A549 (cell line): Measurements from ENCODE around the gene HNRNPAB. TPM values are rescaled to one million over a fixed set of nuclear protein-coding genes. Genes with fewer than 3 reads are reported as not detected.

ENCODE experiments used
- ATAC-seq, 2 experiments: fragments of 200-7000 bp in 1 of 2; fragments of >200 bp in 1 of 2; cut with Nextera tagmentation in 1 of 2; cut with Tn5 transposase in 1 of 2; 3 replicates each; pipeline versions ENCODE4 v1.8.0 to v1.9.1; 2018 to 2020; ENCODE audit warnings: mild to moderate bottlenecking in 1 of 2, moderate library complexity in 1 of 2
- CTCF ChIA-PET: fragments of 300-600 bp; sonication (Branson Sonifier 250); formaldehyde crosslinking; extraction: SDS; loops from one replicate; lab custom pipeline; 2021; ENCODE audit warnings: antibody characterized with exemption, inconsistent platforms; lab: Yijun Ruan, JAX
- POLR2A ChIA-PET: fragments of 350-600 bp; formaldehyde crosslinking; extraction: SDS; loops from one replicate; lab custom pipeline; 2021; ENCODE audit warnings: antibody characterized with exemption, inconsistent platforms; lab: Yijun Ruan, JAX
- DNase-seq, 2 experiments: peaks; one replicate each; pipeline versions ENCODE4 v3.0.0 to v3.0.0-alpha.2; 2011 to 2016; ENCODE audit warnings: low read depth in 1 of 2, low spot score in 1 of 2
- FAIRE-seq: peaks from 2 replicates; lab custom pipeline; 2011; peaks lifted over from hg19 to GRCh38; lab: Jason Lieb, UNC
- H3K27ac ChIP-seq, 2 experiments: fragments of >200 bp; sonication (Bioruptor Twin); formaldehyde crosslinking; 3 replicates each; pipeline ENCODE4 v1.5.1; 2016 to 2017
- H3K4me1 ChIP-seq: fragments of >200 bp; sonication (Bioruptor Twin); formaldehyde crosslinking; 3 replicates; pipeline ENCODE4 v1.6.1; 2016
- H3K4me2 ChIP-seq: fragments of >200 bp; sonication (Bioruptor Twin); formaldehyde crosslinking; 3 replicates; pipeline ENCODE4 v1.6.1; 2016
- H3K4me3 ChIP-seq: fragments of >200 bp; sonication (Bioruptor Twin); formaldehyde crosslinking; 3 replicates; pipeline ENCODE4 v1.5.1; 2016
- H3K9me3 ChIP-seq: fragments of >200 bp; sonication (Bioruptor Twin); formaldehyde crosslinking; 3 replicates; pipeline ENCODE4 v1.6.1; 2016
- BCL3 ChIP-seq: fragments of >200 bp; sonication (Bioruptor Twin); formaldehyde crosslinking; IDR thresholded peaks from 3 replicates; pipeline ENCODE4 v1.6.1; 2016
- CBX2 ChIP-seq: fragments of 200-600 bp; sonication (generic); IDR thresholded peaks from 2 replicates; pipeline ENCODE4 v1.6.1; 2016; ENCODE audit warnings: low read depth, mild to moderate bottlenecking, borderline replicate concordance
- CEBPB ChIP-seq, 2 experiments: fragments of >200 bp in 1 of 2; sonication (Bioruptor Twin) in 1 of 2; formaldehyde crosslinking in 1 of 2; IDR thresholded peaks; 2 replicates each; pipeline ENCODE4 v1.6.1; 2012 to 2016
- CTCF ChIP-seq: fragments of >200 bp; sonication (Bioruptor Twin); formaldehyde crosslinking; IDR thresholded peaks from 3 replicates; pipeline ENCODE4 v1.5.1; 2016
- E2F6 ChIP-seq: IDR thresholded peaks from 2 replicates; pipeline ENCODE4 v1.6.1; 2012; ENCODE audit warnings: low read depth, borderline replicate concordance
- EP300 ChIP-seq, 2 experiments: fragments of >200 bp; sonication (Bioruptor Twin); formaldehyde crosslinking; IDR thresholded peaks; 2 replicates in 1 of 2; 3 replicates in 1 of 2; pipeline ENCODE4 v1.6.1; 2016 to 2017
- FOSB ChIP-seq: fragments of 250-450 bp; sonication (Bioruptor Pico); IDR thresholded peaks from 2 replicates; pipeline ENCODE4 v1.5.0; 2020; ENCODE audit warnings: mild to moderate bottlenecking, moderate library complexity
- FOXS1 ChIP-seq: fragments of 250-450 bp; sonication (Bioruptor Pico); IDR thresholded peaks from 2 replicates; pipeline ENCODE4 v1.5.0; 2020; ENCODE audit warnings: mild to moderate bottlenecking, moderate library complexity
- HEYL ChIP-seq: fragments of 250-450 bp; sonication (Bioruptor Pico); IDR thresholded peaks from 2 replicates; pipeline ENCODE4 v1.8.0; 2021; ENCODE audit warnings: mild to moderate bottlenecking, moderate library complexity
- HOXB13 ChIP-seq: fragments of 250-450 bp; sonication (Bioruptor Pico); IDR thresholded peaks from 2 replicates; pipeline ENCODE4 v1.5.0; 2020; ENCODE audit warnings: low read depth, mild to moderate bottlenecking, moderate library complexity
- HOXB5 ChIP-seq: fragments of 250-450 bp; sonication (Bioruptor Pico); IDR thresholded peaks from 2 replicates; pipeline ENCODE4 v1.5.0; 2020; ENCODE audit warnings: mild to moderate bottlenecking, moderate library complexity
- JUN ChIP-seq, 2 experiments: fragments of >200 bp; sonication (Bioruptor Twin); formaldehyde crosslinking; IDR thresholded peaks; 2 replicates in 1 of 2; 3 replicates in 1 of 2; pipeline ENCODE4 v1.6.1; 2016 to 2017
- KDM5A ChIP-seq: fragments of 200-600 bp; sonication (generic); IDR thresholded peaks from 2 replicates; pipeline ENCODE4 v1.6.1; 2016; ENCODE audit warnings: antibody characterized with exemption, mild to moderate bottlenecking
- MAFK ChIP-seq: fragments of 450-650 bp; IDR thresholded peaks from 2 replicates; pipeline ENCODE4 v1.6.1; 2014; ENCODE audit not compliant: partially characterized antibody
- MAX ChIP-seq: IDR thresholded peaks from 2 replicates; pipeline ENCODE4 v1.6.1; 2012
- MYC ChIP-seq: IDR thresholded peaks from 2 replicates; pipeline ENCODE4 v1.6.1; 2012; ENCODE audit warnings: mild to moderate bottlenecking, inconsistent platforms, low read length, improper control_type of control experiment, borderline replicate concordance
- PHF8 ChIP-seq: fragments of 200-600 bp; sonication (generic); IDR thresholded peaks from 2 replicates; pipeline ENCODE4 v1.6.1; 2016; ENCODE audit warnings: low read depth, mild to moderate bottlenecking, antibody characterized with exemption, moderate library complexity, borderline replicate concordance
- POLR2A ChIP-seq: IDR thresholded peaks from 2 replicates; pipeline ENCODE4 v1.6.1; 2012; ENCODE audit warnings: mild to moderate bottlenecking, low read length
- RARB ChIP-seq: fragments of 250-450 bp; sonication (Bioruptor Pico); IDR thresholded peaks from 2 replicates; pipeline ENCODE4 v1.8.0; 2021; ENCODE audit warnings: mild to moderate bottlenecking, moderate library complexity
- RNF2 ChIP-seq: fragments of 200-600 bp; sonication (generic); IDR thresholded peaks from 2 replicates; pipeline ENCODE4 v1.6.1; 2016; ENCODE audit warnings: low read depth, mild to moderate bottlenecking, antibody characterized with exemption, moderate library complexity, borderline replicate concordance
- SREBF2 ChIP-seq: fragments of 450-650 bp; IDR thresholded peaks from 2 replicates; pipeline ENCODE4 v1.6.1; 2014; ENCODE audit warnings: mild to moderate bottlenecking, moderate library complexity
- TP53 ChIP-seq: fragments of 250-450 bp; sonication (Bioruptor Pico); IDR thresholded peaks from 2 replicates; pipeline ENCODE4 v1.5.0; 2021; ENCODE audit warnings: mild to moderate bottlenecking, moderate library complexity
- ZFP36 ChIP-seq: fragments of 450-650 bp; IDR thresholded peaks from 2 replicates; pipeline ENCODE4 v1.6.1; 2014; ENCODE audit warnings: borderline replicate concordance; ENCODE audit not compliant: partially characterized antibody
- ZNF302 ChIP-seq: fragments of 250-450 bp; sonication (Bioruptor Pico); IDR thresholded peaks from 2 replicates; pipeline ENCODE4 v1.9.0; 2021; ENCODE audit warnings: inconsistent platforms, mild to moderate bottlenecking, moderate library complexity
- ZSCAN20 ChIP-seq: fragments of 250-450 bp; sonication (Bioruptor Pico); IDR thresholded peaks from 2 replicates; pipeline ENCODE4 v1.8.0; 2022; ENCODE audit warnings: mild to moderate bottlenecking, moderate library complexity
- WGBS: methylation state at CpG from one replicate; pipeline ENCODE4 v1.1.6; 2017; ENCODE audit errors: missing lambda C conversion rate; 5-methylcytosine and 5-hydroxymethylcytosine counted together
- polyA plus RNA-seq, 4 experiments: library from polyadenylated mRNA; depleted of rRNA in 3 of 4; stranded (reverse); fragments of >200 nt; fragmentation: RNase III in 1 of 4; extraction: RNeasy Plus Mini Kit Qiagen cat#74134 plus additional on column Dnase treatment in 1 of 4; gene quantifications; 2 replicates in 3 of 4; 3 replicates in 1 of 4; pipeline ENCODE4 v1.2.3, GENCODE V29; 2011 to 2017

Gene HNRNPAB
- polyA plus RNA-seq, 2 of the 4 experiments (the other 2 are of a cell fraction), result 200 to 352 TPM

GRCh38 chr5:178230879-178231538 lies 26.7 kb downstream of the HNRNPAB start:
- H3K4me1 ChIP-seq, result peaks cover 18% of the 10 kb centered on the region
- FAIRE-seq (no peak), DNase-seq (no peak), ATAC-seq (no peak)
- peak overlapping the region; percentile 93 for H3K4me3 ChIP-seq
- peak overlapping the region; percentile 99 for H3K4me2 ChIP-seq
- H3K27ac ChIP-seq, result peak overlapping the region; percentile 91 to 96
- no peak for TF ChIP-seq MAFK
- TF ChIP-seq KDM5A, result no peak
- ChIA-PET CTCF (interaction anchor here (1.2 to 1.3 kb wide), 2 partner anchors 10 to 14 kb away, joined by 3 read pairs; no protein-coding TSS in a partner anchor), POLR2A (interaction anchor here (1.0 to 2.3 kb wide), 2 partner anchors 20 to 27 kb away, joined by 5 to 14 read pairs; partner anchors contain the start of gene HNRNPAB)
- H3K9me3 ChIP-seq, result no peaks in the 10 kb centered on the region
- WGBS, result 74% methylated on average over 9 of the region's 9 CpGs

GRCh38 chr5:178231539-178232123 lies 27.3 kb downstream of the HNRNPAB start:
- POLR2A ChIA-PET, result interaction anchor here (1.0 to 2.3 kb wide), 3 partner anchors 19 to 27 kb away, joined by 4 to 14 read pairs (median 5); partner anchors contain the start of gene HNRNPAB
- ATAC-seq (no peak; a peak in 1 of 6 replicates), FAIRE-seq (no peak), DNase-seq (no peak)
- peak overlapping the region; percentile 93 for H3K4me3 ChIP-seq
- H3K9me3 ChIP-seq, result no peaks in the 10 kb centered on the region
- peak; percentile 33; the same call in 1 of the 2 replicates for TF ChIP-seq E2F6
- no peak for TF ChIP-seq MYC
- whole genome bisulfite sequencing, result 28% methylated on average over 16 of the region's 21 CpGs
- H3K4me2 ChIP-seq, result peak overlapping the region; percentile 99
- H3K27ac ChIP-seq, result peak overlapping the region; percentile 91 to 96
- CTCF ChIA-PET, result interaction anchor here (0.6 to 1.6 kb wide), 3 partner anchors 10 to 59 kb away, joined by 3 to 4 read pairs (median 3); no protein-coding TSS in a partner anchor
- peaks cover 18% of the 10 kb centered on the region for H3K4me1 ChIP-seq

- 2% methylated on average over 6 of the region's 102 CpGs for WGBS
- TF ChIP-seq RARB (CRISPR knock-in tag), result no peak
- 0 out of 3 replicates have a peak, but pooled peaks have one; percentile 52 for TF ChIP-seq BCL3
- peak; percentile 19; the same call in 1 of the 2 replicates for TF ChIP-seq HOXB5 (CRISPR knock-in tag)
- TF ChIP-seq ZNF302 (CRISPR knock-in tag), result no peak
- TF ChIP-seq JUN (IDR thresholded peaks at IDR 0.05), result peak; percentile 57 to 73; a peak in 4 of 5 replicates
- TF ChIP-seq HEYL (CRISPR knock-in tag), result no peak
- TF ChIP-seq FOXS1 (CRISPR knock-in tag), result no peak
- TF ChIP-seq PHF8, result peak; percentile 93
- TF ChIP-seq ZFP36, result no peak
- TF ChIP-seq SREBF2, result no peak
- TF ChIP-seq POLR2A, result peak; percentile 68
- no peak for TF ChIP-seq MAFK
- TF ChIP-seq TP53, result 0 out of 2 replicates have a peak, but pooled peaks have one; percentile 20
- no peak for TF ChIP-seq FOSB
- no peak for TF ChIP-seq RNF2
- peak; percentile 34; the same call in 1 of the 2 replicates for TF ChIP-seq E2F6
- peak; percentile 38; the same call in 1 of the 2 replicates for TF ChIP-seq MYC
- TF ChIP-seq EP300 (IDR thresholded peaks at IDR 0.05), result no peak
- TF ChIP-seq CTCF, result no peak
- TF ChIP-seq ZSCAN20 (CRISPR knock-in tag), result no peak
- no peak for TF ChIP-seq CBX2
- peak; percentile 79 for TF ChIP-seq MAX
- no peak for TF ChIP-seq CEBPB (IDR thresholded peaks at IDR 0.05)
- no peak for TF ChIP-seq HOXB13 (CRISPR knock-in tag)
- TF ChIP-seq, all 56 proteins: peak for 9
- ChIA-PET CTCF (interaction anchor here (0.6 to 1.6 kb wide), 2 partner anchors 11 to 60 kb away, joined by 3 to 4 read pairs; no protein-coding TSS in a partner anchor), POLR2A (interaction anchor here (1.0 to 2.3 kb wide), 3 partner anchors 19 to 28 kb away, joined by 4 to 14 read pairs (median 5); partner anchors contain the start of gene HNRNPAB)
- Histone ChIP-seq H3K27ac (peak within 1 kb of the TSS; percentile 91 to 96), H3K4me3 (peak within 1 kb of the TSS; percentile 93), H3K4me2 (peak within 1 kb of the TSS; percentile 99), H3K4me1 (peaks cover 18% of the 10 kb centered on the region), H3K9me3 (no peaks in the 10 kb centered on the region)
- DNase-seq (peak; percentile 64 to 80), ATAC-seq (peak; percentile 77 to 81), FAIRE-seq (no peak)
Observed at GRCh38 chr5:178232124-178232919, 28.0 kb downstream of the HNRNPAB start, which contains the start of gene PHYKPL. Gene PHYKPL (minus strand): TSS chr5:178232802. CDS start chr5:178232550, 252 bp downstream.
